CD4-positive, alpha-beta T cell (primary cell): Measurements from ENCODE around the gene RRP12. TPM values are rescaled to one million over a fixed set of nuclear protein-coding genes. Genes with fewer than 3 reads are reported as not detected.

Source experiments
- ATAC-seq: fragments of 200-7000 bp; cut with Tn5 transposase; one replicate; pipeline ENCODE4 v1.10.0; 2022; ENCODE audit warnings: mild to moderate bottlenecking; ENCODE audit not compliant: poor library complexity
- CTCF ChIA-PET: fragments of 350-600 bp; sonication (Branson Sonifier 250); formaldehyde crosslinking; loops from one replicate; lab custom pipeline; 2021; ENCODE audit warnings: antibody characterized with exemption, inconsistent platforms; lab: Charles Lee
- POLR2A ChIA-PET: fragments of 350-600 bp; sonication (Branson Sonifier 250); formaldehyde crosslinking; loops from one replicate; lab custom pipeline; 2021; ENCODE audit warnings: antibody characterized with exemption, inconsistent platforms; lab: Charles Lee
- DNase-seq, 14 experiments: peaks; one replicate each; pipeline ENCODE4 v3.0.0-alpha.2; 2013 to 2020; ENCODE audit warnings: mixed read lengths in 2 of 14
- H3K27ac ChIP-seq, 2 donors: one replicate each; pipeline versions ENCODE4 v1.5.1 to v1.7.0; 2013; ENCODE audit warnings: low read length in 2 of 2, low read depth in 1 of 2, mild to moderate bottlenecking in 1 of 2
- H3K27me3 ChIP-seq, 2 experiments: 1 replicate in 1 of 2; 2 replicates in 1 of 2; pipeline versions ENCODE4 v1.6.1 to v1.7.0; 2013; ENCODE audit warnings: low read length in 2 of 2, control low read depth in 1 of 2, mild to moderate bottlenecking in 1 of 2, moderate library complexity in 1 of 2; ENCODE audit not compliant: insufficient read depth in 2 of 2, control insufficient read depth in 1 of 2
- H3K36me3 ChIP-seq: one replicate; pipeline ENCODE4 v1.6.1; 2013; ENCODE audit warnings: low read length, control low read depth; ENCODE audit not compliant: insufficient read depth
- H3K4me1 ChIP-seq: one replicate; pipeline ENCODE4 v1.6.1; 2013; ENCODE audit warnings: low read length, control low read depth; ENCODE audit not compliant: insufficient read depth
- H3K4me3 ChIP-seq: one replicate; pipeline ENCODE4 v1.5.1; 2013; ENCODE audit warnings: mild to moderate bottlenecking, low read length, moderate library complexity
- H3K9me3 ChIP-seq, 2 experiments: 1 replicate in 1 of 2; 2 replicates in 1 of 2; pipeline versions ENCODE4 v1.6.1 to v1.7.0; 2013; ENCODE audit warnings: low read length in 2 of 2, mild to moderate bottlenecking in 2 of 2, control low read depth in 1 of 2, moderate library complexity in 1 of 2; ENCODE audit not compliant: control insufficient read depth in 1 of 2, insufficient read depth in 1 of 2
- H3K27ac Mint-ChIP-seq: one replicate; pipeline ENCODE4 v1.8.0; 2020; ENCODE audit warnings: mixed read lengths
- H3K27me3 Mint-ChIP-seq: one replicate; pipeline ENCODE4 v1.8.0; 2021; ENCODE audit warnings: mixed read lengths
- H3K36me3 Mint-ChIP-seq: one replicate; pipeline ENCODE4 v1.8.0; 2021; ENCODE audit warnings: low read depth, mixed read lengths
- H3K4me1 Mint-ChIP-seq: one replicate; pipeline ENCODE4 v1.8.0; 2021; ENCODE audit warnings: low read depth, mixed read lengths
- H3K4me3 Mint-ChIP-seq: one replicate; pipeline ENCODE4 v1.8.0; 2020; ENCODE audit warnings: mild to moderate bottlenecking, mixed read lengths
- H3K9me3 Mint-ChIP-seq: one replicate; pipeline ENCODE4 v1.8.0; 2020; ENCODE audit warnings: mixed read lengths
- CTCF ChIP-seq: fragments of 200-600 bp; IDR thresholded peaks from one replicate; pipeline ENCODE4 v1.8.0; 2022; ENCODE audit warnings: antibody characterized with exemption, mild to moderate bottlenecking
- intact Hi-C, 2 experiments: fragments of 100-400 bp; cut with DNase I in 1 of 2; cut with micrococcal nuclease in 1 of 2; formaldehyde crosslinking; loops; one replicate each; pipeline versions ENCODE4 v1.15.1 to v1.9.0; 2023 to 2025; cut with DNase I, micrococcal nuclease
- total RNA-seq, 174 experiments: library from RNA in 2 of 174; stranded (reverse) in 2 of 174; gene quantifications; one replicate each; pipeline ENCODE4 v1.2.3 and lab custom pipeline; 2021 to 2026

The RRP12 gene
- total RNA-seq, 2 experiments from 2014 or later = 84.2 to 87.6 TPM

GRCh38 chr10:97445357-97445721, 44.2 kb upstream of the RRP12 start:
- no peak for TF ChIP-seq CTCF
- H3K4me3 ChIP-seq = peak overlapping the region; percentile 78
- intact Hi-C loops = loop anchor here in 1 of 2 experiments (2.0 to 5.0 kb wide), 3 partner anchors 43 to 187 kb away; partner anchors contain the start of genes MMS19, MORN4 and UBTD1
- H3K36me3 ChIP-seq = peaks cover 20% of the 10 kb centered on the region
- POLR2A ChIA-PET = interaction anchor here (0.6 to 1.2 kb wide), 3 partner anchors 12 to 44 kb away, joined by 3 to 6 read pairs (median 3); partner anchors contain the start of gene RRP12
- no peaks in the 10 kb centered on the region for H3K27me3 ChIP-seq
- H3K36me3 Mint-ChIP-seq = peaks cover 47% of the 10 kb centered on the region
- H3K9me3 ChIP-seq = no peaks in the 10 kb centered on the region
- DNase-seq (peak in 1 of 14 experiments; percentile 22), ATAC-seq (no peak)
- H3K4me3 Mint-ChIP-seq = peak overlapping the region; percentile 100
- peak overlapping the region; percentile 19 to 57 for H3K27ac ChIP-seq
- H3K4me1 ChIP-seq = peaks cover 33% of the 10 kb centered on the region
- H3K9me3 Mint-ChIP-seq = no peaks in the 10 kb centered on the region
- CTCF ChIA-PET = interaction anchor here (1.8 kb wide), 1 partner anchor 26 kb away, joined by 8 read pairs; no protein-coding TSS in a partner anchor
- peak overlapping the region; percentile 95 for H3K27ac Mint-ChIP-seq
- peaks cover 47% of the 10 kb centered on the region for H3K4me1 Mint-ChIP-seq
- no peaks in the 10 kb centered on the region for H3K27me3 Mint-ChIP-seq

- no peak overlapping the region for H3K4me3 ChIP-seq
- no peaks in the 10 kb centered on the region for H3K27me3 ChIP-seq
- Mint-ChIP-seq H3K4me3 (peak overlapping the region; percentile 100), H3K27ac (peak overlapping the region; percentile 95), H3K4me1 (peaks cover 44% of the 10 kb centered on the region), H3K36me3 (peaks cover 56% of the 10 kb centered on the region), H3K9me3 (no peaks in the 10 kb centered on the region), H3K27me3 (no peaks in the 10 kb centered on the region)
- no peak overlapping the region for H3K27ac ChIP-seq
- H3K9me3 ChIP-seq = no peaks in the 10 kb centered on the region
- peaks cover 33% of the 10 kb centered on the region for H3K4me1 ChIP-seq
- intact Hi-C loops = loop anchor here in 1 of 2 experiments (2.0 kb wide), 2 partner anchors 41 to 55 kb away; partner anchors contain the start of genes MMS19 and UBTD1
- no peak for TF ChIP-seq CTCF
- no peak for ATAC-seq
- ChIA-PET POLR2A (interaction anchor here (0.8 to 1.2 kb wide), 2 partner anchors 11 to 25 kb away, joined by 3 to 6 read pairs; no protein-coding TSS in a partner anchor), CTCF (interaction anchor here (1.8 kb wide), 1 partner anchor 25 kb away, joined by 8 read pairs; no protein-coding TSS in a partner anchor)
- peaks cover 26% of the 10 kb centered on the region for H3K36me3 ChIP-seq
- no peak for DNase-seq
Measured at GRCh38 chr10:97444212-97444611, 43.1 kb upstream of the RRP12 start.

GRCh38 chr10:97442277-97442676, 41.1 kb upstream of the RRP12 start:
- Mint-ChIP-seq H3K27me3 (no peaks in the 10 kb centered on the region), H3K9me3 (no peaks in the 10 kb centered on the region), H3K27ac (no peak overlapping the region), H3K36me3 (peaks cover 69% of the 10 kb centered on the region), H3K4me1 (peaks cover 32% of the 10 kb centered on the region), H3K4me3 (no peak overlapping the region)
- ChIA-PET POLR2A (no interaction called here), CTCF (no interaction called here)
- DNase-seq = no peak
- ATAC-seq = no peak
- no peaks in the 10 kb centered on the region for H3K9me3 ChIP-seq
- H3K36me3 ChIP-seq = peaks cover 42% of the 10 kb centered on the region
- no peak overlapping the region for H3K4me3 ChIP-seq
- intact Hi-C loops = no loop called here
- no peak for TF ChIP-seq CTCF
- no peaks in the 10 kb centered on the region for H3K27me3 ChIP-seq
- no peak overlapping the region for H3K27ac ChIP-seq
- peaks cover 27% of the 10 kb centered on the region for H3K4me1 ChIP-seq
